HG02938 (cell line): ENCODE results near the gene PPP2R2C.

ENCODE experiments used
- ATAC-seq: cut with Tn5 transposase; IDR thresholded peaks from one replicate; pipeline ENCODE4 v1.9.1; 2021; ENCODE audit warnings: mild to moderate bottlenecking, moderate library complexity; ENCODE audit not compliant: unreplicated experiment

Gene PPP2R2C

GRCh38 chr4:6367371-6367851 lies 105.0 kb downstream of the PPP2R2C start:
- ATAC-seq: no peak

- no peak for ATAC-seq
These were observed 105.8 kb downstream of the PPP2R2C start for GRCh38 chr4:6366581-6366980.

DNA sequence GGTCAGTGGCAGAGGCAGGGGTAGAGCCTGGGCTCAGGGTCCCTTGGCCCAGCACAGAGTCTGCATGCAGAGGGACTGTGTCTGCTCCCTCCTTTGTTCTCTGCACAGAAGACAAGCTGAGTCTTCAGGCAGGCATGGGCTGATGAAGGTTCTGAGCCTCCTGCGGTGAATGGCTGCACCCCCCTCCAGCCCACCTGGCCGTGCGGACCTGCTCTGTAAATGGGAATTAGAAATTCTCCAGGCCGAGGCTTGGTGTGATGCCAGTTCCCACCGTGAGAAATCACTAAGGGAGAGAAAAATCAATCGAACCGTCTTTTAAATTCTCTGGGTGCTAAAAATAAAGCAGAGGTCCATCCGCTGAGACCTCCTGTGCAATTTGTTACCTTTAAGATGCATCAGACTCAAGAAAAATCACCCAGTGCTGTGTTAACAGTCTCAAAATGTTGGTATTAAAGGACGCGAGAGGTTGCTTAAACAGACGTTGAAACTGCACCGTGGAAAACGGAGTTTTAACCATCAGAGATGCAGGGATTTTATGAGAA lies 106.8 kb downstream of the PPP2R2C start:
- no peak for ATAC-seq

DNA sequence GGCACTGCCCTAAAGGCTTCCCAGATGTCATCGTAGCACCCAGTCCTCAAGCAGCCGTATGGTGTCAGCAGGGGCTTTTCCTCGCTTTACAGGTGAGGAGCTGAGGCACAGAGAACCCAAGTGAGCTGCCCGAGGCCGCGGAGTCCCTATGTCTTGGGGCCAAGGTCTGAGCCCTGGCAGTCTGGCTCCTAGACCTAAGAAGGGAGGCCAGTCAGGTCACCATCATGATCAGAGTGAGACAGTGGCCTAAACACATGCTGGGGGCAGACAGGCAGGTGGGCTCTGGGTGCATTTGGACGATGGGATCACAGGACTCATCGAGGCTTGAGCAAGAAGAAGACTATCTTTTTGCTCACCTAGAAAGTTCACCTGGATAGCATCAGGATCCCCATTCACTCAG lies 107.8 kb downstream of the PPP2R2C start:
- no peak for ATAC-seq

GRCh38 chr4:6364146-6364545 lies 108.3 kb downstream of the PPP2R2C start:
- no peak for ATAC-seq

GRCh38 chr4:6362896-6363295 lies 109.5 kb downstream of the PPP2R2C start:
- ATAC-seq: no peak

GRCh38 chr4:6362243-6362885 lies 110.0 kb downstream of the PPP2R2C start:
- ATAC-seq: no peak

GRCh38 chr4:6361076-6361784 lies 111.2 kb downstream of the PPP2R2C start:
- no peak for ATAC-seq

DNA sequence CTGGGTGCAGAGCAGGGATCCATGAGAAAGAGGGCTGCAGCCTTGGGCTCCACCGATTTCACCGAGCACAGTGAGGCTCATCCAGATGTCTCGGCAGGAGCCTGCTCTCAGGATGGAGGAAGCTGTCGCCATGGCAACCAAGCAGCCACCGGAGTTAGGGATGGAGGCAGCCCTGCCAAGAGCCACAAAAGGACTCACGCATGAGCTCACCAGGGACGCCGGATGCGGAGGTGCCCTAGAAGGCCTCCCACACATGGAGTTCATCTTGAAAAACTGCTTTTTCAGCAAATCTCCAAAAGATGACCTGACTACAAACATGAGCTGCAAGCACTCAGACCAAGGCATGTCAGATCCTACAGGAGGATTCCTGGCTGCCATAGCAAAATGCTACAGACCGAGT lies 112.0 kb downstream of the PPP2R2C start:
- ATAC-seq: no peak

GRCh38 chr4:6359536-6360308 lies 112.7 kb downstream of the PPP2R2C start:
- no peak for ATAC-seq

DNA sequence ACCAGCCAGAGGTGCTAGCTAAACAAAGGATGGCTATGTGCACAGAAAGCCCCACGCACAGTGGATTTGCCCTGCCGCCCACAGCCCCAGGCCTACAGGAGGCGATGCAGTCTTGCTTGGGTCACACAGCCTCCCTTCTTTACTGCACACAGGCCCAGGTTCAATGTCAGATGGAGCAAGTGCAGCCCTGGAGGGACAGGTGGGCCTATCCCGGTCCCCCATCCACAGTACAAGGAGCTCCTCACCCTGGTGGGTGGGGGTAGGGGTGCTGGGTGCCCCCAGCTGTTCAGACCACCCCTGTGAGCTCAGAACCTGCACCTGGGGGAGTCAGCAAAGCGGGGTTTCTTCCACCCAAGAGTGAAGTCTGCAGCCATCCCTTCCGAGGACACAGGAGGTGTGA lies 114.9 kb downstream of the PPP2R2C start:
- ATAC-seq: no peak

GRCh38 chr4:6356076-6356560 lies 116.3 kb downstream of the PPP2R2C start:
- no peak for ATAC-seq

GRCh38 chr4:6355052-6355451 lies 117.4 kb downstream of the PPP2R2C start:
- no peak for ATAC-seq

DNA sequence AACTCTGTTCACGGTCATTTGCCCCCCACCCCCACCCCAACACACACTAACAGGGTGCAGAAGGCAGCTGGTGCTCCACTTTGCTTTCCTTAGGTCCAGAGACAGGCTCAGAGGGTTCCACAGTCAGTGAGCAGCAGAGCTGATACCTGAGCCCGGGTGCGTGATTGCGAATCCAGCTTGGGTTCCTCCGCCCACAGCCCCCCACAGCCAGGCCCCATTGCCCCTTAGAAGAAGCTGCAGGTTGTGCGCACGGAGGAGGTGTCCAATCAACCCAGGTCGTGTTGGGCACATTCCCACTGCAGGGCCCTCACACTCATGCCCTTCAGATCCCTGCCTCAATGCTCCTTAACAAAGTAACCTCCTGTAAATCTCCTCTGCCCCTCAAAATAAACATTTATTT lies 117.8 kb downstream of the PPP2R2C start:
- ATAC-seq: no peak

DNA sequence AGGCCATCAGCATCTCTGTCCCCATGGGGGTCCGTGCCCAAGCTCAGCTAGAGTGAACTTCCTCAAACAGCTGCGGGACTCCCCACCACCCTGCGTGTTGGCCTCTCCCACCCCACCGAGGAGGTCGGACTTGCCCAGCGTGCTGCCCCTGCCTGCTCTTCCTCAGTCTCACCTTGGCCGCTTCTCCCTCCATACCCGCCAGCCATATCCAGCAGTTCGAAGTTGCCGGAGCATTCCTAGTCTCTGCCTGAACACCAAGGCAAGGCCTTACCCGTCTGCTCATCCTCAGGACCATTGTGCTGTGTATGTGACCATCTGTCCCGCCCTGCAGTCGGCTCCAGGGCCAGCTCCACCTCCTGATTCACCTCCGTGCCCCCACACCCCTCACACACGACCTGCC lies 118.3 kb downstream of the PPP2R2C start:
- ATAC-seq: no peak

DNA sequence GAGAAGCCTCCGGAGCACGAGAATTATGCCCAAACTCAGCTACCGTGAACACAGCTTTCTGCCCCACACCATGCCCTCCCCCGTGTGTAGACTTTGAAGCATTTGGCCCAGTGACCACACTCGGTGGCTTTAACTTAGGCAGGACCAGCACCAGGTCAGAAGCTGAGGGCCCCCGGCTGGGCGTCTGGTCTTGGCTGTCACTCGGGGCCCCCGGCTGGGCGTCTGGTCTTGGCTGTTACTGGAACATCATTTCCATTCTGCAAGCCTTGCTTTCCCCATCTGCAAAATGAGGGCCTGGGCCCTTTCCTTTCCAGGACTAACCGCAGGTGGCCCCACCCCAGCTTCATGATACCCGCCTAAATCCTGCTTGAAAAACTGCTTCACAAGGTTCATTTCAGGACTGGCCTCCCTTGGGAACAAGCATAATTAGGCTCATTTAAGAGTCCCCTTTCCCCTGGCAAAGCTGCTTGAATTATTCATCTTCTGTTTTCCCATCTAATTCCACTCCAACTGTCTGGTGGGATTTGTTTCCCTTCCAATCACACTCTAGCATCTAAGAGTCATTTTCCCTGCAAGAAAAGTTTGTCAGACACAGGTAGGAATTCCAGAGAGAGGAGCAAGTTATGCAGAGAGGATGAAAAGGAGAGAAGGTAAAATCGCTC lies 120.3 kb downstream of the PPP2R2C start:
- ATAC-seq: no peak

DNA sequence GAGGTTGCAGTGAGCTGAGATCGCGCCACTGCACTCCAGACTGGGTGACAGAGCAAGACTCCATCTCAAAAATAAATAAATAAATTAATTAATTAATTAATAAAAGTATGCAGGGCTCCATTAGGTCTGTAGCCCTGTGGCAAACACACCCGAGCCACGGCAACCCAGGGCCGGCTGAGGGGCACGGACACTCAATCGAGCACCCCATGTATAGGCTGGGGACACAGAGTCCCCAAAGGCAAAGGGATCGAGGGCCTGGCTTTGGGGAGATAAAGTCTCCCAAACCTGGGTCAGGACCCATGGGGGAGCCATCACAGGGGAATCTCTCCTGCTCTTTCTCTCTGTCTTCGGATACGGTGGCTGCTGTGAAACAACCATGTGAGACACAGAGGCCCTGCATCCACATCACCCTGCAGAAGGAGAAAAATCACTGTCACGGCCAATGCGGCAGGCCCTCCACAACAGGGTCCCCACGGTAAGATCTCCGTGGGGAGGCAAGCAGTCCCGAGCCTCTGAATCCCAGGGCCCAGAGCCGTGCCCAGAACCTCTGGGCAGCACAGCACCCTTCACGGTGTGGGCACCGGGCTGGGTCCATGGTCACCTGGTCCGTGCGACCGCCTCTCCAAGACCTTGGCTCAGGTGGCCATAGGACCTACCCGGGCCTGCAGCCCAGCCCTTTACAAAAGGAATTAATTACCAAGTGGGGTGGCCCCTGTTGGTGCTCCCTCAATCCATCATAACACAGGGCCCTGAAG lies 121.0 kb downstream of the PPP2R2C start:
- ATAC-seq: no peak

DNA sequence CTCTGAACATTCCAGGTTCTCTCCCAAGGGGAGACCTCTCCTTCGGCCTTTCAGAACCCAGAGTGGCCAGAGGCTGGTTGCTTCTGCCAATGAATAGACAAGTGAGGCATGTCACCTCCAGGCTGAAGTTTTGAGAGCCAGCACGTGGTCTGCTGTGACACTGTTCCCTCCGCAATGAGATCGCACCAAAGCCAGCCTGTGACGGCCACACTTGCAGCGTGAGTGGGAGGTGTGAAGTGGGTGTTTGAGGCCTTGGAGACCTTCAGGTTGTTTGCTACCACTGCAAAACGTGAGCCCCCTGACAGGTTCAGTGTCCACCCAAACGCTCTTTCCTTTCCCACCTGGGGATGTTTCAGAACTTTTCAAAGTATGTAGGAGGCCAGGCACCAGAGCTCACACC lies 121.8 kb downstream of the PPP2R2C start:
- no peak for ATAC-seq

GRCh38 chr4:6349896-6350603 lies 122.4 kb downstream of the PPP2R2C start:
- ATAC-seq: no peak

DNA sequence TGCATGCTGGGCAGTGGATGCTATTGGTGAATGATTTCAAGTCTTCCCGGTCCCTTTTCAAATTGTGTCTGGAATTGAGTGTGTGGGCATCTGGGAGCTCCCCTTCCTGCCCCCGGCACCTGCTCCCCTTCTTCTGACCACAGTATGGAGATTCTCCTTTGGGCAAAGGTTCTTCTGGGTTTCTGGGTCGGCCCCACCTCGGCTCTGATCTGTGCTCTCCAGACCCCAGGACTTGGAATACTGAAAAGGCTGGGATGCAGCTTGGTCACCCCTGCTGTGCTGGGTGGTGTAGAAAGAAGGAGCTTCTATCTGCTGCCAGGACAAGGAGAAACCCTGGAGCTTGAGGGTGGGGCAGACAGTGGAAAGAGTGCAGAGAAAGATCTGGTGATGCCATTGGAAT lies 124.0 kb downstream of the PPP2R2C start:
- no peak for ATAC-seq
